BLaER1 (cell line): ENCODE results near the gene FOXK2.

Experiments
- H3K27ac ChIP-seq: shearing (Covaris generic); formaldehyde crosslinking; 2 replicates; pipeline ENCODE4 v1.8.1; 2022
- H3K27me3 ChIP-seq: shearing (Covaris generic); formaldehyde crosslinking; 2 replicates; pipeline ENCODE4 v1.8.1; 2022
- H3K36me3 ChIP-seq: shearing (Covaris generic); formaldehyde crosslinking; 2 replicates; pipeline ENCODE4 v1.8.1; 2022
- H3K4me1 ChIP-seq: shearing (Covaris generic); formaldehyde crosslinking; 2 replicates; pipeline ENCODE4 v1.8.1; 2022
- H3K4me2 ChIP-seq: shearing (Covaris generic); formaldehyde crosslinking; 2 replicates; pipeline ENCODE4 v1.8.1; 2022
- H3K4me3 ChIP-seq: shearing (Covaris generic); formaldehyde crosslinking; 2 replicates; pipeline ENCODE4 v1.8.1; 2022
- H3K9ac ChIP-seq: shearing (Covaris generic); formaldehyde crosslinking; 2 replicates; pipeline ENCODE4 v1.8.1; 2022
- H3K9me3 ChIP-seq: shearing (Covaris generic); formaldehyde crosslinking; 2 replicates; pipeline ENCODE4 v1.8.1; 2022
- H4K20me1 ChIP-seq: shearing (Covaris generic); formaldehyde crosslinking; 2 replicates; pipeline ENCODE4 v1.8.1; 2022
- Cebpa-rat ChIP-seq: shearing (Covaris generic); IDR thresholded peaks from 2 replicates; pipeline ENCODE4 v1.8.1; 2022

FOXK2 gene

GRCh38 chr17:82645516-82645915 is 126.0 kb downstream of the FOXK2 start:
- H3K36me3 ChIP-seq = peaks cover 54% of the 10 kb centered on the region
- no peaks in the 10 kb centered on the region for H3K9me3 ChIP-seq
- peak overlapping the region; percentile 99; the same call in 1 of the 2 replicates for H3K4me2 ChIP-seq

GRCh38 chr17:82647593-82648164 is 128.1 kb downstream of the FOXK2 start:
- Histone ChIP-seq H3K27ac (peak overlapping the region; percentile 95), H3K4me2 (peak overlapping the region; percentile 99), H3K9me3 (no peaks in the 10 kb centered on the region), H3K36me3 (peaks cover 32% of the 10 kb centered on the region), H3K4me3 (peak overlapping the region; percentile 97), H4K20me1 (peaks cover 56% of the 10 kb centered on the region), H3K4me1 (peaks cover 31% of the 10 kb centered on the region), H3K9ac (peak overlapping the region; percentile 97), H3K27me3 (no peaks in the 10 kb centered on the region)
- no peak for TF ChIP-seq Cebpa-rat

More at GRCh38 chr17:82645516-82645915, 126.0 kb downstream of the FOXK2 start:
- Histone ChIP-seq H3K27me3 (no peaks in the 10 kb centered on the region), H4K20me1 (peaks cover 77% of the 10 kb centered on the region), H3K9ac (no peak overlapping the region), H3K4me3 (no peak overlapping the region), H3K4me1 (peaks cover 31% of the 10 kb centered on the region), H3K27ac (no peak overlapping the region)
- no peak for TF ChIP-seq Cebpa-rat

- H4K20me1 ChIP-seq = peaks cover 50% of the 10 kb centered on the region
- H3K4me2 ChIP-seq = peak within 1 kb of the TSS; percentile 99
- TF ChIP-seq Cebpa-rat = no peak
- peak within 1 kb of the TSS; percentile 97 for H3K4me3 ChIP-seq
- peak within 1 kb of the TSS; percentile 95 for H3K27ac ChIP-seq
- H3K27me3 ChIP-seq = no peaks in the 10 kb centered on the region
- H3K9ac ChIP-seq = peak within 1 kb of the TSS; percentile 97
- H3K4me1 ChIP-seq = peaks cover 31% of the 10 kb centered on the region
- H3K9me3 ChIP-seq = no peaks in the 10 kb centered on the region
- peaks cover 27% of the 10 kb centered on the region for H3K36me3 ChIP-seq
These were observed 128.7 kb downstream of the FOXK2 start, which contains the start of gene WDR45B for GRCh38 chr17:82648165-82648668. WDR45B (minus strand) TSS chr17:82648444; CDS start chr17:82648340, 104 bp downstream.

GRCh38 chr17:82648742-82649331 is 129.3 kb downstream of the FOXK2 start:
- Histone ChIP-seq H3K36me3 (peaks cover 21% of the 10 kb centered on the region), H3K4me1 (peaks cover 35% of the 10 kb centered on the region), H3K4me2 (peak overlapping the region; percentile 94), H3K27me3 (no peaks in the 10 kb centered on the region), H4K20me1 (peaks cover 44% of the 10 kb centered on the region), H3K9ac (peak overlapping the region; percentile 75), H3K4me3 (peak overlapping the region; percentile 60), H3K27ac (peak overlapping the region; percentile 72), H3K9me3 (no peaks in the 10 kb centered on the region)
- no peak for TF ChIP-seq Cebpa-rat

DNA sequence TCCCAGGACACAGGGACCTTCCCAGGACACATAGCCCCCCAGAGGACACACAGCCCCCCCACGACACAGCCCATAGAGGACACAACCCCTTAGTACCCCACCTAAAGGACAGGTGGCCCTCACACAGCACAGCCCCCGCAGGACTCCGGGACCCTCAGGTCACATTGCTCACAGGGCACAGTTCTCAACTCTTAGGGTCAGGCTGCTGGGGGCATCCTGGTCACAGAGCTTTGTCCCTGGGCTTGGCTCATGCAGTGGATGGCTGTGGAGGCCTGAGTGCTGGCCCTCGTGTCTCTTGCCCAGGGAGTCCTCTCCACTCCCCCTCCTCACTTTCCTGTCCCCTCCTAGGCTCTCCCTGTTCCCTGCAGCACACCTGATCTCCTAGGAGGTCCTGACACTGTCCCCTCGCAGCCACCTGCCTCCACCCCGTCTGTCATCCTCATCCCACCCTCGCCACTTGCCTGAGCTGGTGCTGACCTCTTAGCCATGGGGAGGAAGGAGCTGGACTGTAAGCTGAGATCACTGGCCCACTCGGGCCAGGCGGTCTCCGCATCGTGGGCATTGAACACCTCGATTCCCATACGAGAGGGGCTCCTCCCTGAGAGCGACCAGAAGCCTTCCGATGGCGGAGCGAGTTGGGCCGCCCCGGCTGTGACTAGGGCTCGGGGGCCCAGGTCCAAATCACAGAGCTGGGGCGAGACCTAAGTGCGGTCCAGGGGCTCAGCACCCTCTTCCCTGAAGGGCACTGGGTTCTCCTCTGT is 130.1 kb downstream of the FOXK2 start:
- Histone ChIP-seq H3K27ac (peak overlapping the region; percentile 72; the same call in 1 of the 2 replicates), H3K4me2 (peak overlapping the region; percentile 94), H3K9me3 (no peaks in the 10 kb centered on the region), H3K9ac (peak overlapping the region; percentile 75; the same call in 1 of the 2 replicates), H3K4me3 (no peak overlapping the region), H3K4me1 (peaks cover 44% of the 10 kb centered on the region), H3K36me3 (peaks cover 12% of the 10 kb centered on the region), H3K27me3 (no peaks in the 10 kb centered on the region), H4K20me1 (peaks cover 36% of the 10 kb centered on the region)
- no peak for TF ChIP-seq Cebpa-rat

- no peaks in the 10 kb centered on the region for H3K9me3 ChIP-seq
- peaks cover 25% of the 10 kb centered on the region for H4K20me1 ChIP-seq
- H3K27ac ChIP-seq = no peak overlapping the region
- no peak overlapping the region for H3K4me2 ChIP-seq
- no peak overlapping the region for H3K9ac ChIP-seq
- peaks cover 50% of the 10 kb centered on the region for H3K4me1 ChIP-seq
- H3K36me3 ChIP-seq = peaks cover 4% of the 10 kb centered on the region; the same call in 1 of the 2 replicates
- no peak for TF ChIP-seq Cebpa-rat
- H3K27me3 ChIP-seq = no peaks in the 10 kb centered on the region
- no peak overlapping the region for H3K4me3 ChIP-seq
These were observed 131.2 kb downstream of the FOXK2 start for GRCh38 chr17:82650723-82651122.

DNA sequence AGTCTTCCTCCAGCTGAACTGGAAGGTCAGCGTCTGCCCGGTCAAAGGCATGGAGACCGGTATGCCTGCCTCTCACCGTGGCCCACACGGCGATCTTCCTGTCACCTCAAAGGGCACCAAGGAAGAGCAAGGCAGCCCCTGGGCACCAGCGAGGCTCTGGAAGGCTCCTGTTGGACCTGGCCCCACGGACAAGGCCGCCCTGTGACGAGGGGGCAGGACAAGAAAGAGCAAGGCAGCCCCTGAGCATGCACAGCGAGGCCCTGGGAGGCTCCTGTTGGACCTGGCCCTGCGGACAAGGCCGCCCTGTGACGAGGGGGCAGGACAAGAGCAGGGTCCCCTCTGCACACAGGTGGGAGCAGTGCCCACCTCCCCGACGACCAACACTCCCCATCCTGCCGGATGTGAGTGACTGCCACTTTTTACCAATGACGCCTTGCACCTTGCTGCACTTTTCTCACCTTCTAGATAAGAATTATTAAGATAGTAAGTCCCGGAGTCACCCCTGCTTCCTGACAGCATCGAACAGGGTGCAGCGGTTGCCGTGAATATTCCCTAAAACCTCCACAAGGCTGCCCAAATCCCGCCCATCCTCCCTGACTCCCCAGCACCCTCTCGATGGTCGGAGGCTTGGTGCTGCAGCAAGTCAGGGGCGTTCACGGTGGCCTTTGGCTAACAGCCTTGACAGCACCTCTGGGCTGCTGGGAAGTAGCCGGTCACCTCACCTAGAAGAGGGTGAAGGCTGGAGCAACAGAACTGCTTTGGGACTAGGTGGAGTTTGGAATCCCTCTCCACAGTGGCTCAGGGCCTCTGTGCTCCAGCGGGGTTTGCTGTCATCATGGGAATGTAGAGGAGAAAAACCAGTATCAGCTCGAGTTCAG is 134.4 kb downstream of the FOXK2 start:
- no peaks in the 10 kb centered on the region for H3K9me3 ChIP-seq
- H3K27ac ChIP-seq = peak overlapping the region; percentile 72; the same call in 1 of the 2 replicates
- TF ChIP-seq Cebpa-rat = no peak
- H3K4me1 ChIP-seq = peaks cover 34% of the 10 kb centered on the region
- H3K27me3 ChIP-seq = no peaks in the 10 kb centered on the region
- H4K20me1 ChIP-seq = no peaks in the 10 kb centered on the region
- H3K4me3 ChIP-seq = no peak overlapping the region
- peaks cover 2% of the 10 kb centered on the region; the same call in 1 of the 2 replicates for H3K36me3 ChIP-seq
- peak overlapping the region; percentile 69; the same call in 1 of the 2 replicates for H3K9ac ChIP-seq
- peak overlapping the region; percentile 79 for H3K4me2 ChIP-seq
